ENCODE data around the gene NFATC1.
"Not testable (repeated sequence)": the region's sequence is repeated elsewhere in the genome, so short reads cannot be mapped to it uniquely, and the experiment has no call there.

NFATC1 gene

GRCh38 chr18:79479116-79479760 lies 83.5 kb downstream of the NFATC1 start:
- DNase-seq = no peak

GRCh38 chr18:79479761-79480161 lies 84.0 kb downstream of the NFATC1 start:
- DNase-seq = no peak

- DNase-seq = no peak
These were observed 84.7 kb downstream of the NFATC1 start for GRCh38 chr18:79480171-79481045.

- DNase-seq = no peak
These were observed 85.5 kb downstream of the NFATC1 start for GRCh38 chr18:79481046-79481790.

GRCh38 chr18:79483393-79483792 lies 87.7 kb downstream of the NFATC1 start:
- DNase-seq = not testable (repeated sequence)

GRCh38 chr18:79483971-79484491 lies 88.3 kb downstream of the NFATC1 start:
- DNase-seq = no peak

GRCh38 chr18:79484661-79485621 lies 89.2 kb downstream of the NFATC1 start:
- DNase-seq = peak; percentile 93

GRCh38 chr18:79485788-79486355 lies 90.1 kb downstream of the NFATC1 start:
- peak; percentile 89 for DNase-seq

GRCh38 chr18:79486356-79487182 lies 90.8 kb downstream of the NFATC1 start:
- no peak for DNase-seq

GRCh38 chr18:79487183-79487800 lies 91.6 kb downstream of the NFATC1 start:
- DNase-seq = no peak

- DNase-seq = no peak
These were observed 92.1 kb downstream of the NFATC1 start for GRCh38 chr18:79487801-79488201.

GRCh38 chr18:79488311-79489050 lies 92.8 kb downstream of the NFATC1 start:
- no peak for DNase-seq

GRCh38 chr18:79489051-79489898 lies 93.5 kb downstream of the NFATC1 start:
- no peak for DNase-seq

GRCh38 chr18:79489899-79490625 lies 94.3 kb downstream of the NFATC1 start:
- no peak for DNase-seq

GRCh38 chr18:79490626-79491041 lies 94.9 kb downstream of the NFATC1 start:
- no peak for DNase-seq

- no peak for DNase-seq
These were observed 95.4 kb downstream of the NFATC1 start for GRCh38 chr18:79491081-79491551.

GRCh38 chr18:79493211-79493800 lies 97.6 kb downstream of the NFATC1 start:
- DNase-seq = no peak
